Measurements from ENCODE around the gene NDUFA11.
"Not testable (repeated sequence)": the region's sequence is repeated elsewhere in the genome, so short reads cannot be mapped to it uniquely, and the experiment has no call there.

Gene NDUFA11

DNA sequence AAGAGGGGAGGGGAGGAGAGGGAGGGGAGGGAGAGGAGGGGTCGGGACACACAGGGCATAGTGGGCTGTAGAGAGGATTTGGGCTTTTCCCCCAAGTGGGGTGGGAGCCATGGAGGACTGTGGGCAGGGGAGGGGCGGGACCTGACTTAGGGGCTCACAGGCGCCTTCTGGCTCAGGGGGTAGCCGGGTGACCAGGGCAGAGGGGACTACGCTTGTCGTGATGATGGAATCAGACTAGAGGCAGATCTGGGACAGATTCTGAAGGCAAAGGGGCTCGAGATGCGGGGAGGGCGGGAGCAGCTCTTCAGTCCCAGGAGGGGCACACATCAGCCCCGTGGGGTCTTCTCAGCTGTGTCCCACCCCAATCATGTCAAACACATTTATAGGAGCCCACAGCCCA, 13.5 kb downstream of the NDUFA11 start:
- DNase-seq (ENCODE audit: low read depth, low spot score): no peak

DNA sequence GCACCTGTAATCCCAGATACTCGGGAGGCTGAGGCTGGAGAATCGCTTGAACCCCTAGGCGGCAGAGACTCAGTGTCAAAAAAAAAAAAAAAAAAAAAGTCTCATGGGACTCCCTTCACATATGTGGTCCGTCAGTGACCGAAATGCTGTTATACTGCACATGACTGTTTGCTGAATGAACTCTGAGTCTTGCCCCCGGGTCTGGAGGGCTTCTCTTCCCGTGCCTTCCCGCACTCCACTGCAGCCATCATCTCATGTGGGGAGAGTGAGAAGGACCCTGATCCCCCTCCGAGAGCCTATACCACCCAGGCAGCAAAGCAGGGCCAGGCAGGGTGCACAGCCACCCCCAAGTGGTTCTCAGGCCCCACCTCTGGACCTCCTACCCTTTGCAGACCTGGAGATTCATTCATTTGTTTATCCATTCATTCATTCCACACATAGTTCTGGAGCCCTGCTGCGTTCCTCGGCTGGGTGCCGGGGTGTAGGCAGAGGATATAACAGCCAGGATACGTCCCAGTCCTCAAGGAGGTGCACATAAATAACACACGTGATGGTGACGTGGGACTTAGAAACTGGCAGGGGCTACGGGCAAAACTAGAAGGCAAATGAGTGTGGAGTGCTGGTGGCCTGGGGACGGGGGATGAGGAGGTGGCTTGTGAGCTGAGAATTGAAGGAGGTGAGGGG, 14.2 kb downstream of the NDUFA11 start:
- no peak for DNase-seq (ENCODE audit: low read depth, low spot score)

DNA sequence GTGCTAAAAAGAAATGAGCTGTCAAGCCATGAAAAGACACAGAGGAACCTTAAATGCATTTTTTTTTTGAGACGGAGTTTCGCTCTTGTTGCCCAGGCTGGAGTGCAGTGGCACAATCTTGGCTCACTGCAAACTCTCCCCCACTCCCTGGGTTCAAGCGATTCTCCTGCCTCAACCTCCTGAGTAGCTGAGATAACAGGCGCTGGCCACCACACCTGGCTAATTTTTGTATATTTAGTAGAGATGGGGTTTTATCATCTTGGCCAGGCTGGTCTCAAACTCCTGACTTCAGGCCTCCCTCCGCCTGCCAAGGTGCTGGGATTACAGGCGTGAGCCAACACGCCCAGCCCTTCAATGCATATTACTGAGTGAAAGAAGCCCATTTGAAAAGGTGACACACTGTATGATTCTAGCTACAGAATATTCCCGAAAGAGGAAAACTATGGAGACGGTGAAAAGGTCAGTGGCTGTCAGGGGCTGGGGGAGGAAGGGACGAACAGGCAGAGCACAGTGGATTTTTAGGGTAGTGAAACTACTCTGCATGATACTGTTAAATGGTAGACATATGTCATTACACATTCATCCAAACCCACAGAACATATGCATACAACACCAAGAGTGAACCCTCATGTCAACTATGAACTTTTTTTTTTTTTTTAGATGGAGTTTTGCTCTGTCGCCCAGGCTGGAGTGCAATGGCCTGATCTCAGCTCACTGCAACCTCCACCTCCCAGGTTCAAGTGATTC, 19.4 kb downstream of the NDUFA11 start:
- DNase-seq (ENCODE audit: low read depth, low spot score): not testable (repeated sequence)

DNA sequence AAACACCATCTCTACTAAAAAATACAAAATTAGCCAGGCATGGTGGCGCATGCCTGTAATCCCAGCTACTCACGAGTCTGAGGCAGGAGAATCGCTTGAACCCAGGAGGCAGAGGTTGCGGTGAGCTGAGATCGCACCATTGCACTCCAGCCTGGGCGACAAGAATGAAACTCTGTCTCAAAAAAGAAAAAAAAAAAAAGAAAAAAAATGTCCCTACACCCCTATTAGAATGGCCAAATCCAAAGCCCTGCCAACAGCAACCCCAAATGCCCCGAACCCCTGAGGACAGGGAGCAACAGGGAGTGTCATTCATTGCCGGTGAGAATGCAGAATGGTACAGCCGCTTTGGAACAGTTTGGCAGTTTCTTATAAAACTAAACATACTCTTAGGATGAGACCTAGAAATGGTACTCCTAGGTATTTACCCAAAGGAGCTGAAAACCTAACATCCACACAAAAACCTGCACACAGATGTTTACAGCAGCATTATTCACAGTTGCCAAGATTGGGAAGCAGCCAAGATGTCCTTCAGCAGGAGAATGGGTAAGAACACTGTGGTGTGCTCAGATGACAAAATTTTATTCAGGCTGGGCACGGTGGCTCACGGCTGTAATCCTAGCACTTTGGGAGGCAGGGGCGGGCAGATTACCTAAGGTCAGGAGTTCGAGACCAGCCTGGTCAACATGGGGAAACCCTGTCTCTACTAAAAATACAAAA, 20.3 kb downstream of the NDUFA11 start:
- not testable (repeated sequence) for DNase-seq (ENCODE audit: low read depth, low spot score)

DNA sequence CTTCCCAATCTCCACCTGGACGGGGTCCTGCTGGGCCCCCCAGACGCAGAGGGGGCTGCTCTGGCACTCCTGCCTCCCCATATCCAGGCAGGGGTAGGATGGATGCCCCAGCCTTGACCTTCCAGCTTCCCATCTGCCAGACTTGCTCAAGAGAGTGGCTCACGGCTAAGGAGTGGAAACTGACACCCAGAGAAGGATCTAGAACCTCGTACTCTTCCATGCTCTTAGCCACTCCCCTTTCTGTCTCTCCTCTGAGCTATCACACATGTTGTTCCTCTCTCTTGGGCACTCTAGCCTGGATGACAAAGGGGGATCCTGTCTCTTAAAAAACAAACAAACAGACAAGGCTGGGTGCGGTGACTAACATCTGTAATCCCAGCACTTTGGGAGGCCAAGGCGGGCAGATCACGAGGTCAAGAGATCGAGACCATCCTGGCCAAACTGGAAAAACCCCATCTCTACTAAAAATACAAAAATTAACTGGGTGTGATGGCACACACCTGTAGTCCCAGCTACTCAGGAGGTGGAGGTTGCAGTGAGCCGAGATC, 21.1 kb downstream of the NDUFA11 start:
- no peak for DNase-seq (ENCODE audit: low read depth, low spot score)

DNA sequence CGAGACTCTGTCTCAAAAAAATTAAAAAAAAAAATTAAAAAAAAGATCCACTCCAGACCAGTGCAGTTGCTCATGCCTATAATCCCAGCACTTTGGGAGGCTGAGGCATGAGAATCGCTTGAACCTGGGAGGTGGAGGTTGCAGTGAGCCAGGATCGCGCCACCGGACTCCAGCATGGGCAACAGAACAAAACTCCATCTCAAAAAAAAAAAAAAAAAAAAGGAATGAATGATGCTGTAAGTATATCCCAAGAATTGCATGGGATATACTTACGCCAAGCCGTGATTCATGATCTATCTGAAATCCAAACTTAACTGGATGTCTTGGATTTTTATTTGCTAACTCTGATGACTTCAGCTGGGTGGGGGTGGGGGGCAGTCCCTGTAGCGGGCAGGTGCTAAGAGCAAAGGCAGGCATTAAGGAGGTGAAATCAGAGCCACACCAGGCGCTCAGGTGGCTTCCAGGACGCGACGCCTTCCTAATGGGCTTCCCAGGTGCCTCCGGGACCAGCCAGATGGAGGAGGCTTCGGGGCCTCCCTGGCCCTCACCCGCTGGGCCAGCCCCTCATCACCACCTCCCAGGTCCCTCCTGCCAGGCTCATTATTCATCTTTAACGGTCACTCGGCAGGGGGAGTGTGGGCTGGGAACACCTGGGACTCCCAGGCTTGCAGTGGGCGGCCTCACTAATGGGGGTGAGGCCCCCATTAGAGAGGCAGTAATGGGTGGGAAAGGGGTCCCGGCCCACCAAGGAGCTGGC, 21.9 kb downstream of the NDUFA11 start:
- no peak for DNase-seq (ENCODE audit: low read depth, low spot score)

DNA sequence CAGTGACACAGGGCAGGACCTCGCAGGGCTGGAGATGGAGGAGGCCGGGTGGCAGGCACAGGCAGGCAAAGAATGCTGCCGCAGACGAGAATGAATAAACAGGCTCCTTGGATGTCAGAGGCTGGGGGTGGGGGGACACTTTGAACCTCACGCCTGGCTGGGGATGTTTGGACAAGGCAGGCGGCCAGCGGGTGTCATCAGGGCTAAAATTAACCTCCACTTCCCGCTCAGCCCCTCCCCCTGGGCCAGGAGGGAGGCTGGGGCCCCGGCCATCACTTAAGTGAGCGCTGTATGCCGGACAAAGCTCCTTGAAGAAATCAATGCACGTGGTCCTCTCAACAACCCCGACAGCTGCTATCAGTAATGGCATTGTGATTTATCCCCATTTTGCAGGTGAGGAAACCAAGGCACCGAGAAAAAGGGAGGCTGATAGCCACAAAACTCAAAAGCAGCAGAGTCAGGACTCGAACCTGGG, 22.9 kb downstream of the NDUFA11 start:
- peak; percentile 47 for DNase-seq (ENCODE audit: low read depth, low spot score)

DNA sequence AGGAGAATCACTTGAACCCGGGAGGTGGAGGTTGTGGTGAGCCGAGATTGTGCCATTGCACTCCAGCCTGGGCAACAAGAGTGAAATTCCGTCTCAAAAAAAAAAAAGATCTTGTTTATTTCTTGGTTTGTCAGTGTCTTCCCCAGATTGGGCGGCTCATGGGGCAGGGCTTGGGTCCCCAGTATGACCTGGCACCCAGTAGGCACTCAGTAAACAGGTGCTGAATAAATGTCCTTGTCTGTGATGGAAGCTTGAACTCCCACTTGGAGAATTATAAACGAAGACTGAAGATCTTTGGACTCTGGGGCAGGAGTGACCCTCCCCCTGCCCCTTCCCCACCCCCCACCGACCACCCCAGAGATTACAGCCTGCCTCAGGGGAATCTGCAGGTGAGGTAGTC, 23.4 kb downstream of the NDUFA11 start:
- no peak for DNase-seq (ENCODE audit: low read depth, low spot score)

DNA sequence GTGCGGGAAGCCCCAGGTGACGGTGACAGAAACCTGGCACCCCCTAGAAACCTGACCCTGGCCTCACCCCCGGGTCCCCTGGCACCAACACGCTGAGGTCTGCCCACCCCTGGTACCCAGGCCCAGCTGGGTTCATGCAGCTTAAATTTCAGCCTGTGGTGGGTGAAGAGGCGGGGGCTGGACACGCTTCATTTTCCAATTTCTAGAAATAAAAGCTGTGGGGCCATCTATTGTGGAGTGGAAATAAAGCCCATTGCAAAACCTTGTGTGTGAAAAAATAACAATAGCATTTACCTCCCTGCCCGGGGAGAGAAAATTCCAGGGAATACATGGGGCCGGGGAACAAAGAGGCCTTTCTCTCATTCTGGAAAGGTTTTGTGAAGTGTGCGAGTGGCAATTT, 25.7 kb downstream of the NDUFA11 start:
- no peak for DNase-seq (ENCODE audit: low read depth, low spot score)

DNA sequence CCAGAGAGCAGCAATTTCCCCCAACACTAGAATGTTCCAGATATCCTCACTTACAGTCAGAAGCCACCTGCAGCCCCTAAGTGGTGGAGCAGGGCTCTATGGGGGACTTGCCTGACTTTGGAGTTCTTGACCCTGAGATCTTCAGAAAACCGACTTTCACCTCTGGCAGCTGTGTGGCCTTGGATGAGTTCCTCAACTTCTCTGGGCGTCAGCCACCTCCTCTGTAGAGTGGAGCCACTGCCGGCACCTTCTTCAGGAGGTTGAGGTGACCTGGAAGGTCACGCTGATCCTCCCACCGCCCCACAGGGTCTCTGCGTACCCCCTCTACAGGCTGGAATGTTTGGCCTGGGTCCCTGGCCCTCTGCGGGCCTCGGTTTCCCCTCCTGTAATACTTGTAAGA, 26.2 kb downstream of the NDUFA11 start:
- DNase-seq (ENCODE audit: low read depth, low spot score): no peak

DNA sequence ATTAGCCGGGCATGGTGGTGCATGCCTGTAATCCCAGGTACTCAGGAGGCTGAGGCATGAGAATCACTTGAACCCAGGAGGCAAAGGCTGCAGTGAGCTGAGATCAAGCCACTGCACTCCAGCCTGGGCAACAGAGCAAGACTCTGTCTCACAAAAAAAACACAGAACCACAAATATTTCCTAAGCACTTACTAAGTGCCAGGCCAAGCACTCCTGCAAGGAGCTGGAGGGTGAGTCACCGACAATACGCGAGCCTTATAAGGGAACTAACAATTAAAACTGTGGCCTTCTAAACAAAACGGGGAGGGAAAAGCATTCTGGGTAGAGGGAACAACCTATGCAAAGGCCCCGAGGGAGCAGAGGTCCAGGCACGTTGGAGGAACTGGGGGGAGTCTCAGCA, 29.1 kb downstream of the NDUFA11 start:
- not testable (repeated sequence) for DNase-seq (ENCODE audit: low read depth, low spot score)

DNA sequence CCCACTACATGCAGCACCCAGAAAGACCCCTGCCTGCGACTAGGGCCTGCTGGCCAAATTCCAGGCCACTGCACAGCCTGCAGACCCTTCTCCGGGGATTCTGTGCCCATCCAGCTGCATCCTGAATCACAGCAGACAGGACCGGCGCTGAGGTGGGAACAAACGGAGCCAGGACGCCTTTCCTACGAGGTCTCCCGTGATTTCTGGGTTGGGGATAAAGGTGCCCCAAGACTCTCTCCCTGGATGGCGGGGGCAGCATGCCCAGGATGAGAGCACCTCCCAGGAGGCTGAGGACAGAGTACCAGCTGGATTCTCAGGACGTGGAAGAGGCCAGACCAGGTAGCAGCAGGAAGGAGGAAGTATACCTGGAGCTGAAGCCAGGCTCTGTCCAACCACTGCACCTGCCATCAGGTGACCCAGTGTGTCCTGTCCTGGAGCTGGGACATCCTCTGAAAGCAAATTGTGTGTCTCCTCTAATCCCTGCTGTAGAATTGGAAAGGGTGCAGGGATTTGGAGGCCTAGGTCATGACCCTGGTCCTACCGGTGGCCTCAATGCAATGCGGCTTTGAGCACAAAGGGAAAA, 29.9 kb downstream of the NDUFA11 start:
- no peak for DNase-seq (ENCODE audit: low read depth, low spot score)

DNA sequence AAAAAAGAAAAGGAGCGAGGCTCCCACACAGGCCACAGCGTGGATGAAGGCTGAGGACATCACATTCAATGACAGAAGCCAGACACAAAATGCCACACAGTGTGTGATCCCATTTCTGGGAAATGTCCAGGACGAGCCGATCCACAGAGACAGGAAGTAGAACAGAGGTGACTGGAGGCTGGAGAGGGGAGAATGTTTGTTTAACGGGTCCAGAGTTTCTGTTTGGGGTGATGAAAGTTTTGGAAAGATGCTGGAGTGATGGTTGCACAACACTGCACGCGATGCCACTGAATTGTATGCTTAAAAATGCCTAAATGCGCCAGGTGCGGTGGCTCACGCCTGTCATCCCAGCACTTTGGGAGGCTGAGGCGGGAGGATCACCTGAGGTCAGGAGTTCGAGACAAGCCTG, 32.6 kb downstream of the NDUFA11 start:
- no peak for DNase-seq (ENCODE audit: low read depth, low spot score)

DNA sequence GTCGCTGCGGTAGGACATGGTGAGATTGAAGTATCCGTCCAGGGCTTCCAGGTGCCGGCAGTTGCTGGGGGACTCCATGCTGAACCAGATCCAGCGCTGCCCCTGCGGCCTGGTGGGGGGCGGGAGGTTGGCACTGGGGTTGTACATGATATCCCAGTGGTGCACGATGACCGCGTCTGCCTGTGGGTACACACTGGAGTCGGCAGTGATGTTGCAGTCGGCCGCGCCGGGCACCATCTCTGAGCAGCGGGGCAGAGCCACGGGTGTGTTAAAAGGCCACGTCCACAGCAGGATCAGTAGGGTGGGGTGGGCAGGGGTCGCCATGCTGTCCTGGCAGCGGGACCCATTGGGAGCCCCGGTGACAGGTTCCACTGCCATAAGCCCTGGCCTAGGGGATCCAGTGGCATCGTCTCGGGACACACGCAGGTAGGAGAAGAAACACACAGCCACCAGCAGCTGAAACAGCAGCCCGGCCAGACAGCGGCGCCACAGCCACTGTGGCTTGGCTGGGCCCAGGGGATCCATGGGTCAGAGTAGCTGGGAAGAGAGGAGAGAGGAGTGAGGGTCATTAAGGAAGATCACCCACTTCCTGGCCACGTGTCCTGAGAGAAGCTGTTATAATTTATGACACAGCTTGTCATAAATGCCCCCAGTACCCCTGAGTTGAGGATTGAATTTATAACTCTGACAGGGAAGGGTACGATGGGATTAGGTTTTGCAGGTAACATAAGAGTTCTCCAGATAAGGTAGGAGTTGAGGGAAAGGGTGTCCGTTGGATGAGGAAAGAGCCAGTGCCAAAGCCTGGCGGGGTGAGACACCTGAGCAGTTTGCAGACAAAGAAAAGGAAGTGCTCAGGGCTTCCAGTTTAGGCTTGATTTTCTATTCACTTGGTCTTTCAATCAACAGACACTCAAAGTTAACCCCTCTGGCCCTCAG, 36.1 kb downstream of the NDUFA11 start:
- no peak for DNase-seq (ENCODE audit: low read depth, low spot score)

DNA sequence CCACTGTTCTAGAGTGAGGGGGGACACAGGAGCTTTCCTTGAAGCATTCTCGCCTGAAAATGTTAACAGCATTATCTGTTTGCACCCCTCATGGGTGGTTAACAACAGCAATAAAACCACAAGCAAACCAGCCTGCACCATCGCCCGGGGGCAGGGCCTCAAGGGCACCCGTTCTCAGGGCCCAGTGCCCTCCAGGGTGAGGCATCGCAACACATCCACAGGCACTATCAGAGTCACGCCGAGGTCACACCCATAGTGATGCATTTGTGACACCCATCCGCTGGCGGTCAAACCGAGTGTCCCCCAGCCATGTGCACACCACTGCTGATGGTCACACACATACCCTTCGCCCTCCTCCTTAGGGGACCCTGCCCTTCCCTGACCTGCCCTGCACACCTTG, 37.8 kb downstream of the NDUFA11 start:
- DNase-seq (ENCODE audit: low read depth, low spot score): no peak

DNA sequence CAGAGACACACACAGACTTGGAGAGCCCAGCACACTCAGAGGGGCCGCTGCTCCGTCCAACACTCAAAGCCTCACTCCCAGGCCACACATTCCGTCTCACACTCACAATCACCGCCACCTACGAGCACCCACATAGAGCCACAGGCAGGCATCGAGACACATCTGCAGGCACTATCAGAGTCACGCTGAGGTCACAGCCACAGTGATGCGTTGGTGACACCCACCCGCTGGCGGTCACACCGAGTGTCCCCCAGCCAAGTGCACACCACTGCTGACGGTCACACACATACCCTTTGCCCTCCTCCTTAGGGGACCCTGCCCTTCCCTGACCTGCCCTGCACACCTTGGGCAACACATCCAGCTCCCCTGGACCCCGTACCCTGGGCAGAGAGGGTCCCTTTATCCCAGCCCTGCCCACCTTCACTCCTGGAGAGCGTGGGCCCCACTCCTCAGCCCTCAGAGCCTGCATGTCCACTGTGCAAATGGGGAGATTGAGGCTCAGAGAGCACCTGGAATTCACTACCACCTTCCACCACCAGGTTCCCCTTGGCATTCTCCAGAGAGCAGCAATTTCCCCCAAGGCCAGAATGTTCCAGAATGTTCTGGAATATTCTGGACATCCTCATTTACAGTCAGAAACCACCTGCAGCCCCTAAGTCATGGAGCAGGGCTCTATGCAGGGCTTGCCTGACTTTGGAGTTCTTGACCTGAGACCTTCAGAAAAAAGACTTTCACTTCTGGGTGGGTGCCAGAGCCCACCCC, 38.7 kb downstream of the NDUFA11 start:
- no peak for DNase-seq (ENCODE audit: low read depth, low spot score)

DNA sequence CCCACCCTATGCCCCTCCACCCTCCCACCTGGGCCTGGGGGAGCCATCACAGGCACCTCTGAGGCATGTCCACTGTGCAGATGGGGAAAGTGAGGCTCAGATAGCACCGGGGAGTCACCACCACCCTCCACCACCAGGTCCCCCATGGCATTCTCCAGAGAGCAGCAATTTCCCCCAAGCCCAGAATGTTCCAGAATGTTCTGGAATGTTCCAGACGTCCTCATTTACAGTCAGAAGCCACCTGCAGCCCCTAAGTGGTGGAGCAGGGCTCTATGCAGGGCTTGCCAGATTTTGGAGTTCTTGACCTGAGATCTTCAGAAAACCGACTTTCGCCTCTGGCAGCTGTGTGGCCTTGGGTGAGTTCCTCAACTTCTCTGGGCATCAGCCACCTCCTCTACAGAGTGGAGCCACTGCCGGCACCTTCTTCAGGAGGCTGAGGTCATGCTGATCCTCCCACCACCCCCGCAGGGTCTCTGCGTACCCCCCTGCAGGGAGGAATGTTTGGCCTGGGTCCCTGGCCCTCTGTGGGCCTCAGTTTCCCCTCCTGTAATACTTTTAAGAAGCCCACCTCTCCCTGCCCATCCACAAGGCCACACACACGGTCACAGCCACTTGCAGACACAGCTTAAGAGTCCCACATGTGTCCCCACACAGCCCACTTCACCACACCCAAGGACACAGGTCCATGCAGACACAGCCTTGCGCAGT, 39.4 kb downstream of the NDUFA11 start:
- no peak for DNase-seq (ENCODE audit: low read depth, low spot score)

DNA sequence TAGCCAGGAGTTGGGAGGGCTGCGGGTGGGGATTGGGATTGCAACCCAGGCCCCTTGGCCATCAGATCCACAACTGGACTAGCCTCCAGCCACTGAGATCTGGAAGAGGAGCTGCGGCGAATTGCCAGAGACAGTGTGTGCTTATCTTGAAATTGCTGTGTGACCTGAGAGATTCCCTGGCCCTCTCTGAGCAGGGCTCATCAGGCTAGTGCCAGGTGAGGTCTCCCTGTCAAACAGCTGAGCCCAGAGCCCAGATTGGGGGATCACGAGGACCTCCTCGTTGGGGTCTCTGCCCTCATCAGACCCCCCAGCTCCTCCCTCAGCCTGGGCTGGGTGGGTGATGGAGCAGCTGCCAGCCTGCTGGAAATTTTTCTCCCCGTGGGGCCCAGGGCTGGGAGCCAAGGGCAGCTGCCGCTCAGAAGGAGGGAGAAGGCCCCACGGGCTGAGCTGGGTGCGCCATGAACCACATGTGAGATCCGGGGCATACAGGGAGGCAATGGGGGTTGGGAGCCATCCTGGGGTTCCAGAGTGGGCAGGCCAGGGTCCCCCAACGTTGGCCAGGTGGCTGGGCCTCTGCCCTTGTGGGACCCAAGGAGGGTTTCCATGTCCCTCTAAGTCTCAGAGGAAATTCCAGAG, 40.4 kb downstream of the NDUFA11 start:
- DNase-seq (ENCODE audit: low read depth, low spot score): no peak
